ENCODE data around the gene SLC24A3.

Gene SLC24A3

GRCh38 chr20:19269737-19270340 is 57.4 kb downstream of the SLC24A3 start:
- DNase-seq (ENCODE audit: low read depth in 4 of 4, low spot score in 1 of 4) = no peak

- DNase-seq (ENCODE audit: low read depth in 4 of 4, low spot score in 1 of 4) = no peak
Measured at GRCh38 chr20:19271879-19272651, 59.6 kb downstream of the SLC24A3 start.

- no peak for DNase-seq (ENCODE audit: low read depth in 4 of 4, low spot score in 1 of 4)
Measured at GRCh38 chr20:19272976-19273654, 60.7 kb downstream of the SLC24A3 start.

GRCh38 chr20:19274001-19274400 is 61.6 kb downstream of the SLC24A3 start:
- no peak for DNase-seq (ENCODE audit: low read depth in 4 of 4, low spot score in 1 of 4)

GRCh38 chr20:19274412-19275015 is 62.1 kb downstream of the SLC24A3 start:
- DNase-seq (ENCODE audit: low read depth in 4 of 4, low spot score in 1 of 4) = no peak

- DNase-seq (ENCODE audit: low read depth in 4 of 4, low spot score in 1 of 4) = no peak
Measured at GRCh38 chr20:19275038-19275629, 62.7 kb downstream of the SLC24A3 start.

GRCh38 chr20:19275630-19276071 is 63.2 kb downstream of the SLC24A3 start:
- DNase-seq (ENCODE audit: low read depth in 4 of 4, low spot score in 1 of 4) = no peak

GRCh38 chr20:19277381-19277780 is 64.9 kb downstream of the SLC24A3 start:
- no peak for DNase-seq (ENCODE audit: low read depth in 4 of 4, low spot score in 1 of 4)

- DNase-seq (ENCODE audit: low read depth in 4 of 4, low spot score in 1 of 4) = no peak
Measured at GRCh38 chr20:19283490-19284025, 71.1 kb downstream of the SLC24A3 start.

GRCh38 chr20:19284400-19285178 is 72.1 kb downstream of the SLC24A3 start:
- no peak for DNase-seq (ENCODE audit: low read depth in 4 of 4, low spot score in 1 of 4)

- DNase-seq (ENCODE audit: low read depth in 4 of 4, low spot score in 1 of 4) = no peak
Measured at GRCh38 chr20:19285436-19285835, 73.0 kb downstream of the SLC24A3 start.

GRCh38 chr20:19288061-19288460 is 75.6 kb downstream of the SLC24A3 start:
- no peak for DNase-seq (ENCODE audit: low read depth in 4 of 4, low spot score in 1 of 4)

GRCh38 chr20:19288636-19289035 is 76.2 kb downstream of the SLC24A3 start:
- DNase-seq (ENCODE audit: low read depth in 4 of 4, low spot score in 1 of 4) = no peak

- DNase-seq (ENCODE audit: low read depth in 4 of 4, low spot score in 1 of 4) = no peak
Measured at GRCh38 chr20:19289451-19289850, 77.0 kb downstream of the SLC24A3 start.

- DNase-seq (ENCODE audit: low read depth in 4 of 4, low spot score in 1 of 4) = no peak
Measured at GRCh38 chr20:19291024-19291817, 78.8 kb downstream of the SLC24A3 start.

- DNase-seq (ENCODE audit: low read depth in 4 of 4, low spot score in 1 of 4) = no peak
Measured at GRCh38 chr20:19291818-19292132, 79.3 kb downstream of the SLC24A3 start.

- DNase-seq (ENCODE audit: low read depth in 4 of 4, low spot score in 1 of 4) = no peak
Measured at GRCh38 chr20:19292254-19292653, 79.8 kb downstream of the SLC24A3 start.

- DNase-seq (ENCODE audit: low read depth in 4 of 4, low spot score in 1 of 4) = no peak
Measured at GRCh38 chr20:19295076-19295475, 82.6 kb downstream of the SLC24A3 start.

GRCh38 chr20:19298652-19299051 is 86.2 kb downstream of the SLC24A3 start:
- DNase-seq (ENCODE audit: low read depth in 4 of 4, low spot score in 1 of 4) = no peak

- DNase-seq (ENCODE audit: low read depth in 4 of 4, low spot score in 1 of 4) = no peak
Measured at GRCh38 chr20:19300395-19300794, 88.0 kb downstream of the SLC24A3 start.

All from stimulated activated CD4-positive, alpha-beta T cell treated with anti-CD3 and anti-CD28 coated beads, Interleukin-1b, Interleukin-23, amount 100 ng/mL, for 24 hours (primary cell).